BJ (cell line): Measurements from ENCODE around the gene LY6G5C. TPM values are rescaled to one million over a fixed set of nuclear protein-coding genes. Genes with fewer than 3 reads are reported as not detected.

Experiments
- CTCF ChIA-PET: fragments of 350-600 bp; formaldehyde crosslinking; extraction: SDS; loops from one replicate; lab custom pipeline; 2021; ENCODE audit warnings: antibody characterized with exemption, inconsistent platforms; lab: Yijun Ruan, JAX
- POLR2A ChIA-PET: fragments of 300-600 bp; sonication (Branson Sonifier 250); formaldehyde crosslinking; extraction: SDS; loops from one replicate; lab custom pipeline; 2021; ENCODE audit warnings: antibody characterized with exemption; lab: Charles Lee
- DNase-seq: peaks from one replicate; pipeline ENCODE4 v3.0.0-alpha.2; 2011; ENCODE audit warnings: low read depth
- H3K27me3 ChIP-seq: 2 replicates; pipeline ENCODE4 v1.6.0; 2011; ENCODE audit warnings: low read length; ENCODE audit not compliant: control insufficient read depth, insufficient read depth
- H3K36me3 ChIP-seq: 2 replicates; pipeline ENCODE4 v1.5.1; 2011; ENCODE audit warnings: low read length; ENCODE audit not compliant: control insufficient read depth, insufficient read depth
- H3K4me3 ChIP-seq: 2 replicates; pipeline ENCODE4 v1.5.1; 2011; ENCODE audit warnings: low read depth, mild to moderate bottlenecking, control low read depth, low read length
- polyA plus RNA-seq: library from polyadenylated mRNA; depleted of rRNA; stranded (reverse); fragments of >200 nt; gene quantifications from 2 replicates; pipeline ENCODE4 v1.2.3, GENCODE V29; 2011
- TF ChIP-seq, protein P1 (sequence below): IDR thresholded peaks from 2 replicates; pipeline ENCODE4 v1.5.1; 2011; ENCODE audit warnings: low read depth, mild to moderate bottlenecking, control low read depth, inconsistent platforms, low read length, moderate library complexity; ENCODE audit not compliant: insufficient read depth

LY6G5C gene
- polyA plus RNA-seq, 1 experiment = 3.6 TPM

DNA sequence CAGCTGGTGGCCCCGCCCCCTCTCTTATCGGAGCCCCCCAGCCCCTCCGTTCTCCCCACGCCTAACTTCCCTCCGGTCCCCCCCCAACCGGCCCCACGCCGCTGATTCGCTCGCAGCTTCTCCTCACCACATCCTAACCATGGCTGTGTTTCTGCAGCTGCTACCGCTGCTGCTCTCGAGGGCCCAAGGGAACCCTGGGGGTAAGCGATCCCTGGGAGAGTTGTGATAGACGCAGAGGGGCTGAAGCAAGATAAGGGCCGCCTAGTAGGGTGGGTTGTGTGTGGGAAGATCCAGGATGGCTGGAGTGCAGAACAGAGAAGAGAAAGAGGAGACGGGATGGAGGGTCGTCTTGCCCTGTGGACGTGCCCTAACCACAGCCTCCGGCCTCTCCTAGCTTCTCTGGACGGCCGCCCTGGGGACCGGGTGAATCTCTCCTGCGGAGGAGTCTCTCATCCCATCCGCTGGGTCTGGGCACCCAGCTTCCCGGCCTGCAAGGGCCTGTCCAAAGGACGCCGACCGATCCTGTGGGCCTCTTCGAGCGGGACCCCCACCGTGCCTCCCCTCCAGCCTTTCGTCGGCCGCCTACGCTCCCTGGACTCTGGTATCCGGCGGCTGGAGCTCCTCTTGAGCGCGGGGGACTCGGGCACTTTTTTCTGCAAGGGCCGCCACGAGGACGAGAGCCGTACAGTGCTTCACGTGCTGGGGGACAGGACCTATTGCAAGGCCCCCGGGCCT lies 42.5 kb upstream of the LY6G5C start, which contains the start of gene MPIG6B:
Gene MPIG6B (plus strand): TSS at position 129 of the 735 bp plus-strand sequence. CDS start 11 bp downstream, at position 140.
- ChIA-PET POLR2A (no interaction called here), CTCF (interaction anchor here (1.2 to 1.7 kb wide), 2 partner anchors 9 to 46 kb away, joined by 4 to 6 read pairs; partner anchors contain the start of gene LY6G6D)
- no peak for DNase-seq

DNA sequence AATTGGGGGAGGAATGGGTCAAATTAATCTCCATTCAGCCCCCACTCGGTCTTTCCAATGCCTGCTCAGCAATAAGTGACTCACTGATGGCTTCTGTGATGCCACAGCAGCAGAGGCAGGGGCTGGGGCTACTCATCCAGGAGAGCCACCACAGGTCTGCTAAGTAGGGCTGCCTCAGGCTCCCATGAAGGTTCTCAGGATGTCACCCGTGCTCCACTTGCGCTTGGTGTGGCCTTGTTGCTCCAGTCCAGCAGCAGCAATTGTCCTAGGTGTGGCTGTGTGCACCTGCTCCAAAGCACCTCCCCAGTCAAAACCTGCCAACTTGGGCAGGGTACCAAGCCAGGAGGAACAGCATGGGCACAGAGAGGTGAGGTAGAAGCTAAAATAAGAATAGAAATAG lies 41.3 kb upstream of the LY6G5C start:
- TF ChIP-seq, protein P1, sequence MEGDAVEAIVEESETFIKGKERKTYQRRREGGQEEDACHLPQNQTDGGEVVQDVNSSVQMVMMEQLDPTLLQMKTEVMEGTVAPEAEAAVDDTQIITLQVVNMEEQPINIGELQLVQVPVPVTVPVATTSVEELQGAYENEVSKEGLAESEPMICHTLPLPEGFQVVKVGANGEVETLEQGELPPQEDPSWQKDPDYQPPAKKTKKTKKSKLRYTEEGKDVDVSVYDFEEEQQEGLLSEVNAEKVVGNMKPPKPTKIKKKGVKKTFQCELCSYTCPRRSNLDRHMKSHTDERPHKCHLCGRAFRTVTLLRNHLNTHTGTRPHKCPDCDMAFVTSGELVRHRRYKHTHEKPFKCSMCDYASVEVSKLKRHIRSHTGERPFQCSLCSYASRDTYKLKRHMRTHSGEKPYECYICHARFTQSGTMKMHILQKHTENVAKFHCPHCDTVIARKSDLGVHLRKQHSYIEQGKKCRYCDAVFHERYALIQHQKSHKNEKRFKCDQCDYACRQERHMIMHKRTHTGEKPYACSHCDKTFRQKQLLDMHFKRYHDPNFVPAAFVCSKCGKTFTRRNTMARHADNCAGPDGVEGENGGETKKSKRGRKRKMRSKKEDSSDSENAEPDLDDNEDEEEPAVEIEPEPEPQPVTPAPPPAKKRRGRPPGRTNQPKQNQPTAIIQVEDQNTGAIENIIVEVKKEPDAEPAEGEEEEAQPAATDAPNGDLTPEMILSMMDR = no peak
- POLR2A ChIA-PET = no interaction called here
- Histone ChIP-seq H3K36me3 (peaks cover 6% of the 10 kb centered on the region), H3K27me3 (peaks cover 3% of the 10 kb centered on the region), H3K4me3 (no peak overlapping the region)
- DNase-seq = no peak
- CTCF ChIA-PET = interaction anchor here (0.6 kb wide), 1 partner anchor 81 kb away, joined by 3 read pairs; no protein-coding TSS in a partner anchor

More for the DNA sequence above, 42.5 kb upstream of the LY6G5C start, which contains the start of gene MPIG6B:
- H3K36me3 ChIP-seq = peaks cover 6% of the 10 kb centered on the region
- H3K27me3 ChIP-seq = no peaks in the 10 kb centered on the region; the same call in none of the 2 replicates
- H3K4me3 ChIP-seq = no peak within 1 kb of the TSS
- TF ChIP-seq, protein P1 = no peak

DNA sequence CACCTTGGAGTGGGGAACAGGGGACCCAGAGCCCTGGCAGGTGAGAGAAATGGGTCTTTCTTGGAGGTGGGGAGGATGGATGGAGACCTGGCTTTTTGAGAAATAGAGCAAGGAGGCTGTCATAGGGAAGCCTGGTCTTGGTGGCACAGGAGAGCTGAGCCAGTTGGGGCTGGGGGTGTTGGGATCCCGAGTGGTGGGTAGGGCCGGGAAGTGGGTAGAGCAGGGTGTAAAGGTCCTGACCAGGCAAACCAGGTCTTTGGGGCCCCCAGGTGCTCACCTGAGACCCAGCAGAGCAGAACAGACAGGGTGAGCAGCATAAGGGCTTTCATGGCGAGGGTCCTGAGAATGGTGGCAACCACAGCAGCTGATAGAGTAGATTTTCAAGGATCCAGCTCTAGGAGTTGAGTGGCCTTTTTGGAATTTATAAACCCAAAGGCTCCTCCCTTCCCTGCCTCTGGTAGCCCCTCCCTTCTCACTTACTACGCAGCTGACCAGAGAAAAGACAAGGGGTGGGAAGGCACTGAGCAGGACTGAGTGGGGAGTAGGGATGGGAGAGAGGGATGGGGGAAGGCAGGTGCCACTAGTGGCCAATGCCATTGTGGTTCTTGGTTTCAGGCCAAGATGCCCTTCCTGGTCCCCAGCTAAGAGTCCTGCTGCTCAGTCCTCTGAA lies 40.6 kb upstream of the LY6G5C start, which contains the start of gene LY6G6C:
Gene LY6G6C (minus strand): TSS at position 396 of the 670 bp plus-strand sequence. CDS start 67 bp downstream, at position 329.
- peaks cover 3% of the 10 kb centered on the region for H3K27me3 ChIP-seq
- DNase-seq = no peak
- ChIA-PET POLR2A (no interaction called here), CTCF (interaction anchor here (2.0 kb wide), 1 partner anchor 8 kb away, joined by 8 read pairs; the partner anchor contains the start of gene DDAH2)
- TF ChIP-seq, protein P1 = no peak
- peaks cover 3% of the 10 kb centered on the region for H3K36me3 ChIP-seq
- no peak within 1 kb of the TSS for H3K4me3 ChIP-seq

DNA sequence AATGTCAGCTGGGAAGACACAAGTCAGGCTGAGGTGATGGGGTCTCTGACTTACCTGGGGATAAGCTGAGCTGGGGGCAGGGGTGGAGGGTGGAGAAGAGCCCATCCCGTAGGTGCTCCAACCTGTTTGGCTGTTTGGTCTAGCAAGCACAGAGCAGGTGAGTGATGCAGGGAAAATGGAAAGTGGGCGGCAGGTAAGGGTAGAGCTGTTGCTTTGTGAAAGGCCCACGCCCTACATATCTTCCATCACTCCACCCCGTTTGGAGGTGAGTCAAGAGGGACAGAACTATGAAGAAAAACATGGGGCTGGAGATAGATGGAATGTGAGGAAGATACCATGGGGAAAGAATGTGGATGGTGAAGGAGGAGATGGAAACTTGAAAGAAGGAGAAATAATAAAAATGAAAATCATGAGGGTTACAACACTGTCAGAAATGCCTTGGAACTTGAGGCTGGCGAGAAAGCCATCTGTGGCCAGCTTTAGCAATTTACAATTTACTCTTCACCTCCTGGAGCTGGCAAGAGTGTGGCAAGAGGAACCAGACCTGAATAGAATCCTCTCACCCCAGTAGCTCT lies 39.4 kb upstream of the LY6G5C start:
- ChIA-PET CTCF (interaction anchor here (0.7 to 2.0 kb wide), 2 partner anchors 9 to 10 kb away, joined by 3 to 8 read pairs; partner anchors contain the start of gene DDAH2), POLR2A (no interaction called here)
- TF ChIP-seq, protein P1 = no peak
- H3K27me3 ChIP-seq = peaks cover 5% of the 10 kb centered on the region
- DNase-seq = no peak
- no peak overlapping the region for H3K4me3 ChIP-seq
- H3K36me3 ChIP-seq = no peaks in the 10 kb centered on the region; the same call in 1 of the 2 replicates
